ENCODE data around the gene HELB. TPM values are rescaled to one million over a fixed set of nuclear protein-coding genes. Genes with fewer than 3 reads are reported as not detected.

HELB gene
- total RNA-seq, 1 donor from 2014 or later = 4.1 TPM

DNA sequence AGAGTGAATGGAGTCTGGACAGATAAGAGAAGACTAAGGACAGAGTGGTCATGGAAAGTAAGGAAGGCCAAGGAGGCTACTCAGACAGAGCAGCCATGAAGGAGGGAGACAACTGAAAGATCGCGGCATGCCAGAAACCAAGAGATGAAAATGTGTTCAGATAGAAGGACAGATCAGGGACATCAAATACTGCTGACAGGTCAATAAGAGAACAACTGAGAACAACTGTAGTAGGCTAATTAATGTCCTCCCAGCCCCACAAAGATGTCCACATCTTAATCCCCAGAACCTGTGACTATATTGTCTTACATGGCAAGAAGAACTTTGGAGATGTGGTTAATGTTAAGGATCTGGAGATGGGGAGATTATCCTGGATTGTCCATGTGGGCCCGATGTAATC lies 15.0 kb upstream of the HELB start:
- Histone ChIP-seq H2AFZ (ENCODE audit: low read depth, low read length) (no peak overlapping the region), H3K36me3 (ENCODE audit: insufficient read depth, low read length) (no peaks in the 10 kb centered on the region), H4K20me1 (ENCODE audit: insufficient read depth, low read length) (no peaks in the 10 kb centered on the region), H3K9ac (ENCODE audit: low read length) (no peak overlapping the region), H3K4me3 (ENCODE audit: insufficient read depth, low read depth, low read length) (no peak overlapping the region), H3K27ac (ENCODE audit: low read depth, low read length) (no peak overlapping the region), H3K4me2 (ENCODE audit: low read length) (no peak overlapping the region), H3K79me2 (ENCODE audit: insufficient read depth, low read length) (no peaks in the 10 kb centered on the region), H3K27me3 (ENCODE audit: insufficient read depth, low read length) (no peaks in the 10 kb centered on the region), H3K4me1 (ENCODE audit: insufficient read depth, low read length) (no peaks in the 10 kb centered on the region), H3K9me3 (ENCODE audit: insufficient read depth, low read depth, low read length) (no peaks in the 10 kb centered on the region)
- no peak overlapping the region for H3K4me3 Mint-ChIP-seq (ENCODE audit: unreplicated experiment)
- no peaks in the 10 kb centered on the region for H3K4me1 Mint-ChIP-seq (ENCODE audit: low read depth, unreplicated experiment)
- no peaks in the 10 kb centered on the region for H3K9me3 Mint-ChIP-seq (ENCODE audit: unreplicated experiment)
- DNase-seq (ENCODE audit: low read depth) = no peak
- no peaks in the 10 kb centered on the region for H3K36me3 Mint-ChIP-seq (ENCODE audit: low read depth, unreplicated experiment)
- H3K27ac Mint-ChIP-seq (ENCODE audit: unreplicated experiment) = no peak overlapping the region
- TF ChIP-seq, protein P1, sequence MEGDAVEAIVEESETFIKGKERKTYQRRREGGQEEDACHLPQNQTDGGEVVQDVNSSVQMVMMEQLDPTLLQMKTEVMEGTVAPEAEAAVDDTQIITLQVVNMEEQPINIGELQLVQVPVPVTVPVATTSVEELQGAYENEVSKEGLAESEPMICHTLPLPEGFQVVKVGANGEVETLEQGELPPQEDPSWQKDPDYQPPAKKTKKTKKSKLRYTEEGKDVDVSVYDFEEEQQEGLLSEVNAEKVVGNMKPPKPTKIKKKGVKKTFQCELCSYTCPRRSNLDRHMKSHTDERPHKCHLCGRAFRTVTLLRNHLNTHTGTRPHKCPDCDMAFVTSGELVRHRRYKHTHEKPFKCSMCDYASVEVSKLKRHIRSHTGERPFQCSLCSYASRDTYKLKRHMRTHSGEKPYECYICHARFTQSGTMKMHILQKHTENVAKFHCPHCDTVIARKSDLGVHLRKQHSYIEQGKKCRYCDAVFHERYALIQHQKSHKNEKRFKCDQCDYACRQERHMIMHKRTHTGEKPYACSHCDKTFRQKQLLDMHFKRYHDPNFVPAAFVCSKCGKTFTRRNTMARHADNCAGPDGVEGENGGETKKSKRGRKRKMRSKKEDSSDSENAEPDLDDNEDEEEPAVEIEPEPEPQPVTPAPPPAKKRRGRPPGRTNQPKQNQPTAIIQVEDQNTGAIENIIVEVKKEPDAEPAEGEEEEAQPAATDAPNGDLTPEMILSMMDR (IDR thresholded peaks at IDR 0.05; ENCODE audit: insufficient read depth, low read depth, low read length) = no peak
- TF ChIP-seq EZH2 (IDR thresholded peaks at IDR 0.05; ENCODE audit: insufficient read depth, low read length) = no peak
- no peak for FAIRE-seq
- no peaks in the 10 kb centered on the region for H3K27me3 Mint-ChIP-seq (ENCODE audit: low read depth, unreplicated experiment)

DNA sequence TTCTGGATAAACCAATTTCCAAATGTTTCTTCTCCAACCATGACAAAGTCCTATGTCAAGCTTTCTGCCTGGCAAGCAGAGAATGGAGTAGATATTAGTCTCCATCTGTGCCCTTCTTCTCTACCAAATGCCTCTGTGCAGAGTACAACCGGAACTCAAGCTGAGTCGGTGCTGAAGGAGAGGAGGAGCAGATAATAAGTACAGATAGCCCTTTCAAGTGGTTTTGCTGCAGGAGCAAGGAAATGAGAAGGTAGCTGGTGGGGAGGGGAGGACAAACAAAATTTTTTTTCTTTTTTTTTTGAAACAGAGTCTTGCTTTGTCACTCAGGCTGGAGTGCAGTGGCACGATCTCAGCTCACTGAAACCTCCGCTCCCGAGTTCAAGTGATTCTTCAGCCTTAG lies 14.2 kb upstream of the HELB start:
- Histone ChIP-seq H2AFZ (ENCODE audit: low read depth, low read length) (no peak overlapping the region), H4K20me1 (ENCODE audit: insufficient read depth, low read length) (no peaks in the 10 kb centered on the region), H3K36me3 (ENCODE audit: insufficient read depth, low read length) (no peaks in the 10 kb centered on the region), H3K79me2 (ENCODE audit: insufficient read depth, low read length) (no peaks in the 10 kb centered on the region), H3K4me2 (ENCODE audit: low read length) (no peak overlapping the region), H3K27ac (ENCODE audit: low read depth, low read length) (no peak overlapping the region), H3K27me3 (ENCODE audit: insufficient read depth, low read length) (no peaks in the 10 kb centered on the region), H3K4me3 (ENCODE audit: insufficient read depth, low read depth, low read length) (no peak overlapping the region), H3K9ac (ENCODE audit: low read length) (no peak overlapping the region), H3K9me3 (ENCODE audit: insufficient read depth, low read depth, low read length) (no peaks in the 10 kb centered on the region), H3K4me1 (ENCODE audit: insufficient read depth, low read length) (no peaks in the 10 kb centered on the region)
- no peak for FAIRE-seq
- H3K27ac Mint-ChIP-seq (ENCODE audit: unreplicated experiment) = no peak overlapping the region
- no peaks in the 10 kb centered on the region for H3K4me1 Mint-ChIP-seq (ENCODE audit: low read depth, unreplicated experiment)
- peaks cover 3% of the 10 kb centered on the region for H3K27me3 Mint-ChIP-seq (ENCODE audit: low read depth, unreplicated experiment)
- DNase-seq (ENCODE audit: low read depth) = no peak
- H3K4me3 Mint-ChIP-seq (ENCODE audit: unreplicated experiment) = no peak overlapping the region
- TF ChIP-seq, protein P1 (IDR thresholded peaks at IDR 0.05; ENCODE audit: insufficient read depth, low read depth, low read length) = no peak
- no peak for TF ChIP-seq EZH2 (IDR thresholded peaks at IDR 0.05; ENCODE audit: insufficient read depth, low read length)
- H3K9me3 Mint-ChIP-seq (ENCODE audit: unreplicated experiment) = peaks cover 2% of the 10 kb centered on the region
- no peaks in the 10 kb centered on the region for H3K36me3 Mint-ChIP-seq (ENCODE audit: low read depth, unreplicated experiment)

DNA sequence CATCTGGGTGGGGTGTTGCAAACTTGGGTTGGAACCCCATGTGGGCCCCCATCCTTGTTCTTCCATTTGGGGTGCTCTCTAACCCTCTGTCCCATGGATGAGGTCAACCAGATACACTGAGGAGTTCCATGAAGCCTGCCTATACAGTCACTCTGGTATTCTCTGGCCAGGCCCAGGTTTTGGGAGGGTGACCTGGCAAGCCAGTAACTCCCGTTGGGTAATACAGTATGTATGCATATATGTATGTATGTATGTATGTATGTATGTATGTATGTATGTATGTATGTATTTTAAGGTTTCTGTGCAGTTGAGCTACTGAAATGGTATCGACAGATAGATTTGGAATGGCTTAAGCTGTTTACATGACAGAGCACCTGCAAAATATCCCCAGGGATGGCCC lies 12.8 kb upstream of the HELB start:
- H3K4me3 ChIP-seq (ENCODE audit: insufficient read depth, low read depth, low read length) = no peak overlapping the region
- DNase-seq (ENCODE audit: low read depth) = no peak
- Mint-ChIP-seq H3K27ac (ENCODE audit: unreplicated experiment) (no peak overlapping the region), H3K4me3 (ENCODE audit: unreplicated experiment) (no peak overlapping the region), H3K4me1 (ENCODE audit: low read depth, unreplicated experiment) (no peaks in the 10 kb centered on the region), H3K27me3 (ENCODE audit: low read depth, unreplicated experiment) (peaks cover 3% of the 10 kb centered on the region), H3K9me3 (ENCODE audit: unreplicated experiment) (peaks cover 4% of the 10 kb centered on the region), H3K36me3 (ENCODE audit: low read depth, unreplicated experiment) (no peaks in the 10 kb centered on the region)
- no peaks in the 10 kb centered on the region for H3K36me3 ChIP-seq (ENCODE audit: insufficient read depth, low read length)
- no peak overlapping the region for H3K4me2 ChIP-seq (ENCODE audit: low read length)
- no peak for FAIRE-seq
- no peak overlapping the region for H3K27ac ChIP-seq (ENCODE audit: low read depth, low read length)
- no peaks in the 10 kb centered on the region for H3K9me3 ChIP-seq (ENCODE audit: insufficient read depth, low read depth, low read length)
- H2AFZ ChIP-seq (ENCODE audit: low read depth, low read length) = no peak overlapping the region
- H4K20me1 ChIP-seq (ENCODE audit: insufficient read depth, low read length) = no peaks in the 10 kb centered on the region
- no peaks in the 10 kb centered on the region for H3K4me1 ChIP-seq (ENCODE audit: insufficient read depth, low read length)
- no peaks in the 10 kb centered on the region for H3K27me3 ChIP-seq (ENCODE audit: insufficient read depth, low read length)
- no peak for TF ChIP-seq EZH2 (IDR thresholded peaks at IDR 0.05; ENCODE audit: insufficient read depth, low read length)
- TF ChIP-seq, protein P1 (IDR thresholded peaks at IDR 0.05; ENCODE audit: insufficient read depth, low read depth, low read length) = no peak
- no peak overlapping the region for H3K9ac ChIP-seq (ENCODE audit: low read length)
- H3K79me2 ChIP-seq (ENCODE audit: insufficient read depth, low read length) = no peaks in the 10 kb centered on the region
